GM10248 (cell line): ENCODE measurements around the gene MYO10.

Experiments
- CTCF ChIA-PET: fragments of 300-600 bp; sonication (Branson Sonifier 250); formaldehyde crosslinking; extraction: SDS; loops from one replicate; lab custom pipeline; 2021; ENCODE audit warnings: antibody characterized with exemption; lab: Yijun Ruan, JAX
- POLR2A ChIA-PET: fragments of 350-650 bp; sonication (Branson Sonifier 250); formaldehyde crosslinking; extraction: SDS; loops from one replicate; lab custom pipeline; 2020; ENCODE audit warnings: antibody characterized with exemption; lab: Yijun Ruan, JAX
- DNase-seq: peaks from one replicate; pipeline ENCODE4 v3.0.0; 2012; ENCODE audit errors: extremely low spot score
- CTCF ChIP-seq: IDR thresholded peaks from 2 replicates; pipeline ENCODE4 v1.5.1; 2012; ENCODE audit warnings: mild to moderate bottlenecking, low read depth; ENCODE audit errors: extremely low read depth, missing control alignments, control extremely low read depth

The MYO10 gene

DNA sequence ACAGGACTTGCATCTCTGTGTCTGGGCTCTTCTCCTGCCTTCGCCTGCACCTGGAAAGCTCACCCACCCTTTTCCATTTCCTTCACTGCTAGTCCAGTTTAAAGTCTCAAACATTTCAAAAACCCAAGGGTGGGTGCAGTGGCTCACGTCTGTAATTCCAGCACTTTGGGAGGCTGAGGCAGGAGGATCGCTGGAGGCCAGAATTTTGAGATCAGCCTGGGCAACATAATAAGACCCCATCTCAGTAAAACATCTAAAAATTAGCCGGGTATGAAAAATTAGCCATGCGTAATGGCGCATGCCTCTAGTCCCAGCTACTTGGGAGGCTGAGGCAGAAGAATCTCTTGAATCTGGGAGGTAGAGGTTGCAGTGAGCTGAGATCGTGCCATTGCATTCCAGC lies 179.4 kb downstream of the MYO10 start:
- no peak for DNase-seq
- POLR2A ChIA-PET: no interaction called here
- CTCF ChIA-PET: no interaction called here
- no peak for TF ChIP-seq CTCF

DNA sequence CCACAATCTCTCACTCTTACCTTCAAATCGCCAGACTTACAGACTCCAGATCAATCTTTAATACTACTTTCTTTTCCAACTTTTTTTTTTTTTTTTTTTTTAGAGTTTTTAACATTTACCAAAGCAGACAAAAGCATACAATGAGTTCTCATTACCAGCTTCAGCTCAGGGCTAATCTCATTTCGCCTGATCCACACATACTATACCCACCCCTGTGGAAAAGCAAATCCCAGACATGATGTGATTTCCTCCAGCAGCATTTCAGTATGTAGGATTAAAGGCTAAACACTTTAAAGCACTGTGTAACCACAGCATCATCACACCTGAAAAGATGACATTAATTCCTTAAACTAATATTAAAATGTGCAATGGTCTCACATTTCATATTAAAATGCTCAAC lies 180.4 kb downstream of the MYO10 start:
- CTCF ChIA-PET: no interaction called here
- TF ChIP-seq CTCF: no peak
- DNase-seq: no peak
- POLR2A ChIA-PET: no interaction called here

GRCh38 chr5:16754601-16755000 lies 181.5 kb downstream of the MYO10 start:
- CTCF ChIA-PET: interaction anchor here (1.0 to 2.5 kb wide), 3 partner anchors 11 to 435 kb away, joined by 3 to 7 read pairs (median 3); no protein-coding TSS in a partner anchor
- TF ChIP-seq CTCF: no peak
- POLR2A ChIA-PET: no interaction called here
- DNase-seq: no peak

GRCh38 chr5:16754086-16754485 lies 182.0 kb downstream of the MYO10 start:
- no peak for TF ChIP-seq CTCF
- CTCF ChIA-PET: interaction anchor here (1.0 to 2.5 kb wide), 3 partner anchors 12 to 436 kb away, joined by 3 to 7 read pairs (median 3); no protein-coding TSS in a partner anchor
- DNase-seq: no peak
- POLR2A ChIA-PET: no interaction called here

- CTCF ChIA-PET: no interaction called here
- POLR2A ChIA-PET: no interaction called here
- no peak for DNase-seq
- no peak for TF ChIP-seq CTCF
Observed at GRCh38 chr5:16750445-16750844, 185.6 kb downstream of the MYO10 start.

DNA sequence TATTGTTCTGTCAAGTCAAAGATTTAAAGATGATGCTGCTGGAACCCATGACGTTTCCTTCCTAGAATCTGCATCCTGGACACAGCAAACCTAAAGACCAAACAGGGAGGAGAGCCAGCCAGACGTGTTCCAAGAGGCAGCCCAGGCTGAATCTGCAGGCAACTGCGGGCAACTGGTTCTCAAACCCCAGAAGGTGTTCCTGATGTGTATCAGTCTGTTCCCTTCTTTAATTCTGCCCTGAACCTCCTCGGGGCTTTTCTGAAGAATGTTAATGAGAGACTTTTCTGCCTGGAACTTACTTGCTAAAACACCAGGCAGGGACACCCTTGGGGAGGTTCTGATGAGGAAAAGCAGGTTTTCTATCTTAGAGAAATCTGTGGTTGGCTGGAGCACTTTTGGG lies 186.5 kb downstream of the MYO10 start:
- POLR2A ChIA-PET: no interaction called here
- no peak for DNase-seq
- TF ChIP-seq CTCF: no peak
- CTCF ChIA-PET: no interaction called here
